ENCODE measurements around the gene MYCBP.

The MYCBP gene

DNA sequence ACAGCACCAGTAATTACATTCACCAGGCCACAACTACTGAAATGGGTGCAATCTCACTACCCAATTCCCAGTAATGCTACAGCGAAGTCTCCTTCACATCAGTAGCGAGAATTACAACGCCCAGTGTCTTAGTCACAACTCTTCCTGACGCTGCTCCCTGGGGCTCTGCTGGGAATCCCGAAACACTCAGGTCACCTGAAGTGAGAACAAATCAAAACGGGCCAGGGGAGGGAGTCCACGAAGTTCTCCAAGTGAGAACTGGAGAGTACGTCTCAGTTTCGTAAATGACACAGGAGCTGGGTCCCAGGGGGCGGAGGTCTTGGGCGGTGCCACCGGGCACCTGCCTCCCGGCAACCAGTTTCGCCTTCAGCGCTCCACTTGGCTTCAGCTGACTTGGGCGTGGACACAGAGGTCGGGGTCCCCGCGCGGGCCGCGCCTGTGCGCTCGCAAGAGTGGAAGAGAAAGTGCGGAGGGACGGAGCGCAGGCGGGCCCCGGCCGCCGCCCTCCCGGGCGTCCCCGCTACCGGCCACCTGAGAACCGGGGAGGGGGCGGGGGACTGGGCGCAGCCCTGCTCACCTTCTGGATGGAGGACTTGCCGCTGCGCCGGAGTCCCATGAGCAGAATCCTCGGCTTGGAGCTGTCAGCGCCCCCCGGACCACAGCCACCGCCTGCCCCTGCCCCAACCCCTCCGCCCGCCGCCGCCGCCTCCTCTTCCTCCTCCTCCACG, 14.2 kb downstream of the MYCBP start (continued):
- TF ChIP-seq, protein P1, sequence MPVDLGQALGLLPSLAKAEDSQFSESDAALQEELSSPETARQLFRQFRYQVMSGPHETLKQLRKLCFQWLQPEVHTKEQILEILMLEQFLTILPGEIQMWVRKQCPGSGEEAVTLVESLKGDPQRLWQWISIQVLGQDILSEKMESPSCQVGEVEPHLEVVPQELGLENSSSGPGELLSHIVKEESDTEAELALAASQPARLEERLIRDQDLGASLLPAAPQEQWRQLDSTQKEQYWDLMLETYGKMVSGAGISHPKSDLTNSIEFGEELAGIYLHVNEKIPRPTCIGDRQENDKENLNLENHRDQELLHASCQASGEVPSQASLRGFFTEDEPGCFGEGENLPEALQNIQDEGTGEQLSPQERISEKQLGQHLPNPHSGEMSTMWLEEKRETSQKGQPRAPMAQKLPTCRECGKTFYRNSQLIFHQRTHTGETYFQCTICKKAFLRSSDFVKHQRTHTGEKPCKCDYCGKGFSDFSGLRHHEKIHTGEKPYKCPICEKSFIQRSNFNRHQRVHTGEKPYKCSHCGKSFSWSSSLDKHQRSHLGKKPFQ (tag by site-specific recombination; IDR thresholded peaks at IDR 0.05) = peak; percentile 89
- no peak; the same call in 1 of the 2 replicates for TF ChIP-seq KLF7 (tag by site-specific recombination; IDR thresholded peaks at IDR 0.05; ENCODE audit: borderline replicate concordance)
- TF ChIP-seq, protein P2, sequence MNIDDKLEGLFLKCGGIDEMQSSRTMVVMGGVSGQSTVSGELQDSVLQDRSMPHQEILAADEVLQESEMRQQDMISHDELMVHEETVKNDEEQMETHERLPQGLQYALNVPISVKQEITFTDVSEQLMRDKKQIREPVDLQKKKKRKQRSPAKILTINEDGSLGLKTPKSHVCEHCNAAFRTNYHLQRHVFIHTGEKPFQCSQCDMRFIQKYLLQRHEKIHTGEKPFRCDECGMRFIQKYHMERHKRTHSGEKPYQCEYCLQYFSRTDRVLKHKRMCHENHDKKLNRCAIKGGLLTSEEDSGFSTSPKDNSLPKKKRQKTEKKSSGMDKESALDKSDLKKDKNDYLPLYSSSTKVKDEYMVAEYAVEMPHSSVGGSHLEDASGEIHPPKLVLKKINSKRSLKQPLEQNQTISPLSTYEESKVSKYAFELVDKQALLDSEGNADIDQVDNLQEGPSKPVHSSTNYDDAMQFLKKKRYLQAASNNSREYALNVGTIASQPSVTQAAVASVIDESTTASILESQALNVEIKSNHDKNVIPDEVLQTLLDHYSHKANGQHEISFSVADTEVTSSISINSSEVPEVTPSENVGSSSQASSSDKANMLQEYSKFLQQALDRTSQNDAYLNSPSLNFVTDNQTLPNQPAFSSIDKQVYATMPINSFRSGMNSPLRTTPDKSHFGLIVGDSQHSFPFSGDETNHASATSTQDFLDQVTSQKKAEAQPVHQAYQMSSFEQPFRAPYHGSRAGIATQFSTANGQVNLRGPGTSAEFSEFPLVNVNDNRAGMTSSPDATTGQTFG (tag by site-specific recombination; IDR thresholded peaks at IDR 0.05; ENCODE audit: borderline replicate concordance) = no peak
- peak; percentile 70 for TF ChIP-seq GLIS1 (tag by site-specific recombination; IDR thresholded peaks at IDR 0.05)
- TF ChIP-seq ZNF341 (tag by site-specific recombination; IDR thresholded peaks at IDR 0.05; ENCODE audit: low read depth) = no peak; the same call in none of the 2 replicates
- TF ChIP-seq, protein P3, sequence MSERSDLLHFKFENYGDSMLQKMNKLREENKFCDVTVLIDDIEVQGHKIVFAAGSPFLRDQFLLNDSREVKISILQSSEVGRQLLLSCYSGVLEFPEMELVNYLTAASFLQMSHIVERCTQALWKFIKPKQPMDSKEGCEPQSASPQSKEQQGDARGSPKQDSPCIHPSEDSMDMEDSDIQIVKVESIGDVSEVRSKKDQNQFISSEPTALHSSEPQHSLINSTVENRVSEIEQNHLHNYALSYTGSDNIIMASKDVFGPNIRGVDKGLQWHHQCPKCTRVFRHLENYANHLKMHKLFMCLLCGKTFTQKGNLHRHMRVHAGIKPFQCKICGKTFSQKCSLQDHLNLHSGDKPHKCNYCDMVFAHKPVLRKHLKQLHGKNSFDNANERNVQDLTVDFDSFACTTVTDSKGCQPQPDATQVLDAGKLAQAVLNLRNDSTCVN (tag by site-specific recombination; optimal IDR thresholded peaks at IDR 0.05) = peak; percentile 78
- no peak for TF ChIP-seq ZNF114 (tag by site-specific recombination; IDR thresholded peaks at IDR 0.05)
- TF ChIP-seq, protein P4, sequence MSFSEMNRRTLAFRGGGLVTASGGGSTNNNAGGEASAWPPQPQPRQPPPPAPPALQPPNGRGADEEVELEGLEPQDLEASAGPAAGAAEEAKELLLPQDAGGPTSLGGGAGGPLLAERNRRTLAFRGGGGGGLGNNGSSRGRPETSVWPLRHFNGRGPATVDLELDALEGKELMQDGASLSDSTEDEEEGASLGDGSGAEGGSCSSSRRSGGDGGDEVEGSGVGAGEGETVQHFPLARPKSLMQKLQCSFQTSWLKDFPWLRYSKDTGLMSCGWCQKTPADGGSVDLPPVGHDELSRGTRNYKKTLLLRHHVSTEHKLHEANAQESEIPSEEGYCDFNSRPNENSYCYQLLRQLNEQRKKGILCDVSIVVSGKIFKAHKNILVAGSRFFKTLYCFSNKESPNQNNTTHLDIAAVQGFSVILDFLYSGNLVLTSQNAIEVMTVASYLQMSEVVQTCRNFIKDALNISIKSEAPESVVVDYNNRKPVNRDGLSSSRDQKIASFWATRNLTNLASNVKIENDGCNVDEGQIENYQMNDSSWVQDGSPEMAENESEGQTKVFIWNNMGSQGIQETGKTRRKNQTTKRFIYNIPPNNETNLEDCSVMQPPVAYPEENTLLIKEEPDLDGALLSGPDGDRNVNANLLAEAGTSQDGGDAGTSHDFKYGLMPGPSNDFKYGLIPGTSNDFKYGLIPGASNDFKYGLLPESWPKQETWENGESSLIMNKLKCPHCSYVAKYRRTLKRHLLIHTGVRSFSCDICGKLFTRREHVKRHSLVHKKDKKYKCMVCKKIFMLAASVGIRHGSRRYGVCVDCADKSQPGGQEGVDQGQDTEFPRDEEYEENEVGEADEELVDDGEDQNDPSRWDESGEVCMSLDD (tag by site-specific recombination; IDR thresholded peaks at IDR 0.05) = 0 out of 2 replicates have a peak, but pooled peaks have one; percentile 34
- TF ChIP-seq, protein P5, sequence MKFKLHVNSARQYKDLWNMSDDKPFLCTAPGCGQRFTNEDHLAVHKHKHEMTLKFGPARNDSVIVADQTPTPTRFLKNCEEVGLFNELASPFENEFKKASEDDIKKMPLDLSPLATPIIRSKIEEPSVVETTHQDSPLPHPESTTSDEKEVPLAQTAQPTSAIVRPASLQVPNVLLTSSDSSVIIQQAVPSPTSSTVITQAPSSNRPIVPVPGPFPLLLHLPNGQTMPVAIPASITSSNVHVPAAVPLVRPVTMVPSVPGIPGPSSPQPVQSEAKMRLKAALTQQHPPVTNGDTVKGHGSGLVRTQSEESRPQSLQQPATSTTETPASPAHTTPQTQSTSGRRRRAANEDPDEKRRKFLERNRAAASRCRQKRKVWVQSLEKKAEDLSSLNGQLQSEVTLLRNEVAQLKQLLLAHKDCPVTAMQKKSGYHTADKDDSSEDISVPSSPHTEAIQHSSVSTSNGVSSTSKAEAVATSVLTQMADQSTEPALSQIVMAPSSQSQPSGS (tag by site-specific recombination; IDR thresholded peaks at IDR 0.05; ENCODE audit: low read depth) = no peak
- TF ChIP-seq, protein P6, sequence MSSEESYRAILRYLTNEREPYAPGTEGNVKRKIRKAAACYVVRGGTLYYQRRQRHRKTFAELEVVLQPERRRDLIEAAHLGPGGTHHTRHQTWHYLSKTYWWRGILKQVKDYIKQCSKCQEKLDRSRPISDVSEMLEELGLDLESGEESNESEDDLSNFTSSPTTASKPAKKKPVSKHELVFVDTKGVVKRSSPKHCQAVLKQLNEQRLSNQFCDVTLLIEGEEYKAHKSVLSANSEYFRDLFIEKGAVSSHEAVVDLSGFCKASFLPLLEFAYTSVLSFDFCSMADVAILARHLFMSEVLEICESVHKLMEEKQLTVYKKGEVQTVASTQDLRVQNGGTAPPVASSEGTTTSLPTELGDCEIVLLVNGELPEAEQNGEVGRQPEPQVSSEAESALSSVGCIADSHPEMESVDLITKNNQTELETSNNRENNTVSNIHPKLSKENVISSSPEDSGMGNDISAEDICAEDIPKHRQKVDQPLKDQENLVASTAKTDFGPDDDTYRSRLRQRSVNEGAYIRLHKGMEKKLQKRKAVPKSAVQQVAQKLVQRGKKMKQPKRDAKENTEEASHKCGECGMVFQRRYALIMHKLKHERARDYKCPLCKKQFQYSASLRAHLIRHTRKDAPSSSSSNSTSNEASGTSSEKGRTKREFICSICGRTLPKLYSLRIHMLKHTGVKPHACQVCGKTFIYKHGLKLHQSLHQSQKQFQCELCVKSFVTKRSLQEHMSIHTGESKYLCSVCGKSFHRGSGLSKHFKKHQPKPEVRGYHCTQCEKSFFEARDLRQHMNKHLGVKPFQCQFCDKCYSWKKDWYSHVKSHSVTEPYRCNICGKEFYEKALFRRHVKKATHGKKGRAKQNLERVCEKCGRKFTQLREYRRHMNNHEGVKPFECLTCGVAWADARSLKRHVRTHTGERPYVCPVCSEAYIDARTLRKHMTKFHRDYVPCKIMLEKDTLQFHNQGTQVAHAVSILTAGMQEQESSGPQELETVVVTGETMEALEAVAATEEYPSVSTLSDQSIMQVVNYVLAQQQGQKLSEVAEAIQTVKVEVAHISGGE (tag by site-specific recombination; conservative IDR thresholded peaks at IDR 0.05; ENCODE audit: low read depth) = peak; percentile 36; the same call in 1 of the 2 replicates
- TF ChIP-seq SP3 (tag by site-specific recombination; IDR thresholded peaks at IDR 0.05) = peak; percentile 74
- 0 out of 2 replicates have a peak, but pooled peaks have one; percentile 34 for TF ChIP-seq ZXDB (tag by site-specific recombination; IDR thresholded peaks at IDR 0.05)
- TF ChIP-seq ZBTB8A (tag by site-specific recombination; IDR thresholded peaks at IDR 0.05) = peak; percentile 81
- TF ChIP-seq ZNF501 (tag by site-specific recombination; IDR thresholded peaks at IDR 0.05) = peak; percentile 17; the same call in 1 of the 2 replicates
- peak; percentile 46; the same call in 1 of the 2 replicates for TF ChIP-seq KLF16 (tag by site-specific recombination; IDR thresholded peaks at IDR 0.05)
- TF ChIP-seq SP2 (tag by site-specific recombination; IDR thresholded peaks at IDR 0.05) = peak; percentile 81
- TF ChIP-seq ZNF670 (tag by site-specific recombination; IDR thresholded peaks at IDR 0.05; ENCODE audit: low read depth) = no peak
- TF ChIP-seq ZNF626 (tag by site-specific recombination; IDR thresholded peaks at IDR 0.05) = no peak
- TF ChIP-seq ZNF76 (tag by site-specific recombination; IDR thresholded peaks at IDR 0.05; ENCODE audit: borderline replicate concordance, low read depth) = peak; percentile 52; the same call in 1 of the 2 replicates
- TF ChIP-seq, protein P7, sequence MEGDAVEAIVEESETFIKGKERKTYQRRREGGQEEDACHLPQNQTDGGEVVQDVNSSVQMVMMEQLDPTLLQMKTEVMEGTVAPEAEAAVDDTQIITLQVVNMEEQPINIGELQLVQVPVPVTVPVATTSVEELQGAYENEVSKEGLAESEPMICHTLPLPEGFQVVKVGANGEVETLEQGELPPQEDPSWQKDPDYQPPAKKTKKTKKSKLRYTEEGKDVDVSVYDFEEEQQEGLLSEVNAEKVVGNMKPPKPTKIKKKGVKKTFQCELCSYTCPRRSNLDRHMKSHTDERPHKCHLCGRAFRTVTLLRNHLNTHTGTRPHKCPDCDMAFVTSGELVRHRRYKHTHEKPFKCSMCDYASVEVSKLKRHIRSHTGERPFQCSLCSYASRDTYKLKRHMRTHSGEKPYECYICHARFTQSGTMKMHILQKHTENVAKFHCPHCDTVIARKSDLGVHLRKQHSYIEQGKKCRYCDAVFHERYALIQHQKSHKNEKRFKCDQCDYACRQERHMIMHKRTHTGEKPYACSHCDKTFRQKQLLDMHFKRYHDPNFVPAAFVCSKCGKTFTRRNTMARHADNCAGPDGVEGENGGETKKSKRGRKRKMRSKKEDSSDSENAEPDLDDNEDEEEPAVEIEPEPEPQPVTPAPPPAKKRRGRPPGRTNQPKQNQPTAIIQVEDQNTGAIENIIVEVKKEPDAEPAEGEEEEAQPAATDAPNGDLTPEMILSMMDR (tag by site-specific recombination; IDR thresholded peaks at IDR 0.05) = no peak
- 0 out of 2 replicates have a peak, but pooled peaks have one; percentile 18 for TF ChIP-seq ZBTB17 (tag by site-specific recombination; IDR thresholded peaks at IDR 0.05)
- TF ChIP-seq ZNF747 (tag by site-specific recombination; IDR thresholded peaks at IDR 0.05) = no peak
